GM18498 (cell line): ENCODE measurements around the gene ADGRG4.
"Not testable (repeated sequence)": the region's sequence is repeated elsewhere in the genome, so short reads cannot be mapped to it uniquely, and the experiment has no call there.

Experiments
- ATAC-seq: cut with Tn5 transposase; IDR thresholded peaks from one replicate; pipeline ENCODE4 v1.9.1; 2021; ENCODE audit warnings: mild to moderate bottlenecking, moderate library complexity; ENCODE audit not compliant: unreplicated experiment

ADGRG4 gene

GRCh38 chrX:136386173-136386572 is 85.4 kb downstream of the ADGRG4 start:
- no peak for ATAC-seq

GRCh38 chrX:136386826-136387225 is 86.1 kb downstream of the ADGRG4 start:
- ATAC-seq = no peak

GRCh38 chrX:136387951-136388502 is 87.3 kb downstream of the ADGRG4 start:
- ATAC-seq = no peak

- ATAC-seq = no peak
Measured at GRCh38 chrX:136390921-136391320, 90.2 kb downstream of the ADGRG4 start.

- no peak for ATAC-seq
Measured at GRCh38 chrX:136395271-136395670, 94.5 kb downstream of the ADGRG4 start.

GRCh38 chrX:136397001-136397400 is 96.2 kb downstream of the ADGRG4 start:
- no peak for ATAC-seq

GRCh38 chrX:136405126-136405525 is 104.4 kb downstream of the ADGRG4 start:
- no peak for ATAC-seq

GRCh38 chrX:136417806-136418205 is 117.0 kb downstream of the ADGRG4 start:
- ATAC-seq = no peak

GRCh38 chrX:136421338-136421737 is 120.6 kb downstream of the ADGRG4 start:
- ATAC-seq = no peak

GRCh38 chrX:136423724-136424123 is 123.0 kb downstream of the ADGRG4 start:
- ATAC-seq = no peak

- ATAC-seq = no peak
Measured at GRCh38 chrX:136425996-136426395, 125.2 kb downstream of the ADGRG4 start.

- ATAC-seq = no peak
Measured at GRCh38 chrX:136431625-136432024, 130.9 kb downstream of the ADGRG4 start.

GRCh38 chrX:136437774-136438173 is 137.0 kb downstream of the ADGRG4 start:
- no peak for ATAC-seq

- ATAC-seq = no peak
Measured at GRCh38 chrX:136438192-136438591, 137.4 kb downstream of the ADGRG4 start.

GRCh38 chrX:136445674-136446073 is 144.9 kb downstream of the ADGRG4 start:
- not testable (repeated sequence) for ATAC-seq

GRCh38 chrX:136446208-136446607 is 145.4 kb downstream of the ADGRG4 start:
- ATAC-seq = no peak

GRCh38 chrX:136447308-136447707 is 146.5 kb downstream of the ADGRG4 start:
- ATAC-seq = no peak

GRCh38 chrX:136447968-136448367 is 147.2 kb downstream of the ADGRG4 start:
- ATAC-seq = no peak

- no peak for ATAC-seq
Measured at GRCh38 chrX:136450050-136450830, 149.5 kb downstream of the ADGRG4 start.

- no peak for ATAC-seq
Measured at GRCh38 chrX:136452614-136453013, 151.9 kb downstream of the ADGRG4 start.

- ATAC-seq = no peak
Measured at GRCh38 chrX:136453114-136453513, 152.4 kb downstream of the ADGRG4 start.

- no peak for ATAC-seq
Measured at GRCh38 chrX:136453771-136454170, 153.0 kb downstream of the ADGRG4 start.

GRCh38 chrX:136456133-136456532 is 155.4 kb downstream of the ADGRG4 start:
- no peak for ATAC-seq
